Stimulated activated effector memory CD8-positive, alpha-beta T cell treated with anti-CD3 and anti-CD28 coated beads, Interleukin-12 subunit alpha, Interleukin-12 subunit beta, amount 100 ng/mL, for 72 hours (primary cell): ENCODE results near the gene ST3GAL3.
A peak's percentile ranks its signal among the peaks of the same experiment; 100 is the strongest.

Source experiments
- ATAC-seq: fragments of 150-1000 bp; cut with Tn5 transposase; 2 replicates; pipeline ENCODE4 v1.10.0; 2021
- DNase-seq, 2 donors: peaks; one replicate each; pipeline ENCODE4 v3.0.0; 2021 to 2022; ENCODE audit warnings: low spot score in 2 of 2
- H3K27ac Mint-ChIP-seq: one replicate; pipeline ENCODE4 v1.8.0; 2022; ENCODE audit warnings: mild to moderate bottlenecking, mixed read lengths
- H3K36me3 Mint-ChIP-seq: one replicate; pipeline ENCODE4 v1.8.0; 2022; ENCODE audit warnings: mild to moderate bottlenecking, mixed read lengths
- H3K4me1 Mint-ChIP-seq: one replicate; pipeline ENCODE4 v1.8.0; 2022; ENCODE audit warnings: mixed read lengths
- H3K4me3 Mint-ChIP-seq: one replicate; pipeline ENCODE4 v1.8.0; 2022; ENCODE audit warnings: mild to moderate bottlenecking, mixed read lengths
- H3K9me3 Mint-ChIP-seq: one replicate; pipeline ENCODE4 v1.8.0; 2022; ENCODE audit warnings: mixed read lengths

ST3GAL3 gene

DNA sequence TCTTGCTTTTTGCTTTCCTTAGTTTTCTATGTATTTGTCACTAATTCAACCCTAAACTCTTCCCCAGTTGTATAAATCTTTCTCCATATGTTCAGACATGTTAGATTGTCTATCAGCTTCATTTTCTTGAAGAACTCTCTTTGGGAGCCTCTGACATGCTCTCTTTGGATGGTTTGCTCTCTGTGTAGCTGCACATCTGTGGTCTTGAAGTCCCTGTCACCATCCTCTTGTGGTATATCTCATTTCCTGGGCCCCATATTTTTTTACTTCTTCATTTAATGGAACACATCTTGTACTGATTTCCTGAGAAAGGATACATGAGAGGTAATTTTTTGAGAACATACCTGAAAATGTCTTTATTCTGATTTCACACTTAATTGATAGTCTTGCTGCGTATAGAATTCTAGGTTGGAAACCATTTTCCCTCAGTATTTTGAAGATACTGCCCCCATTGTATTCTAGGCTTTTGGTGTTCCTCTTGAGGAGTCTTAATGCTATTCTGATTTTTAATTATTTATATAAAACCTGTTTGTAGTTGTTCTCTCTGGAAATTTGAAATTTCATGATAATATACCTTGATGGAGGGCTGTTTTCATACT is 72.6 kb downstream of the ST3GAL3 start:
- Mint-ChIP-seq H3K4me1 (peaks cover 18% of the 10 kb centered on the region), H3K27ac (no peak overlapping the region), H3K36me3 (no peaks in the 10 kb centered on the region), H3K9me3 (peaks cover 7% of the 10 kb centered on the region), H3K4me3 (no peak overlapping the region)
- peak; percentile 57 for ATAC-seq
- DNase-seq = no peak

- H3K36me3 Mint-ChIP-seq = no peaks in the 10 kb centered on the region
- no peak overlapping the region for H3K4me3 Mint-ChIP-seq
- DNase-seq = no peak
- H3K27ac Mint-ChIP-seq = no peak overlapping the region
- H3K9me3 Mint-ChIP-seq = peaks cover 7% of the 10 kb centered on the region
- peaks cover 18% of the 10 kb centered on the region for H3K4me1 Mint-ChIP-seq
- ATAC-seq = no peak
Observed at GRCh38 chr1:43781574-43781973, 74.2 kb downstream of the ST3GAL3 start.

DNA sequence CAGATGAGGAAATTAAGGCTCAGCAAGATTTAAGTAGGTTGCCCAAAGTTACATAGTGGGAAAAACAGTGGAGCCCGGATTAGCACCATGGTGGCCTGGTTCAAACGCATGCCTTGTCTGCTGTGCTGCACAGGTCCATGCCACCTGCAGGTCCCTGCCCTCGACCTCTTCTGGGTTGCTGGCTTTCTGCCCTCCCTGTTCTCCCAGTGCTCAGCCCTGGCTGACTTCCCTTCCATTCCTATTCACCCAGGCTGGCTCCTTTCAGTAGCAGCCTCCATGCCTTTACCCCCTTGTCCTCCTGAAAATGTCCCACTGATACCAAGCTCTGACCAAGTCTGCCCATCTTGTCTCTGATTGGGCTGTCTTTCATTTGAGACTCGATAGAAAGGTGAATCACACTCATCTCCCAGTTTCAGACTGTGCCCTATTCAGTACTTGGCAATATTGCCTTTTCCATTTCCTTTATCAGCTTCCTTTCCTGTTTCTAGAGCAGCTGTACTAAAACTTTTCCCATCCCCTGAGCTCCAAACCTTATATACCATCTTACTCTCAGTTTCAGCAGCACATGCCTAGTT is 75.8 kb downstream of the ST3GAL3 start:
- DNase-seq (no peak), ATAC-seq (no peak)
- H3K27ac Mint-ChIP-seq = peak overlapping the region; percentile 47
- no peaks in the 10 kb centered on the region for H3K36me3 Mint-ChIP-seq
- H3K4me3 Mint-ChIP-seq = no peak overlapping the region
- peaks cover 7% of the 10 kb centered on the region for H3K9me3 Mint-ChIP-seq
- peaks cover 18% of the 10 kb centered on the region for H3K4me1 Mint-ChIP-seq

- Mint-ChIP-seq H3K4me3 (no peak overlapping the region), H3K4me1 (peaks cover 18% of the 10 kb centered on the region), H3K27ac (peak overlapping the region; percentile 47), H3K36me3 (no peaks in the 10 kb centered on the region), H3K9me3 (peaks cover 7% of the 10 kb centered on the region)
- DNase-seq (no peak), ATAC-seq (no peak)
Observed at GRCh38 chr1:43783671-43784205, 76.4 kb downstream of the ST3GAL3 start.

DNA sequence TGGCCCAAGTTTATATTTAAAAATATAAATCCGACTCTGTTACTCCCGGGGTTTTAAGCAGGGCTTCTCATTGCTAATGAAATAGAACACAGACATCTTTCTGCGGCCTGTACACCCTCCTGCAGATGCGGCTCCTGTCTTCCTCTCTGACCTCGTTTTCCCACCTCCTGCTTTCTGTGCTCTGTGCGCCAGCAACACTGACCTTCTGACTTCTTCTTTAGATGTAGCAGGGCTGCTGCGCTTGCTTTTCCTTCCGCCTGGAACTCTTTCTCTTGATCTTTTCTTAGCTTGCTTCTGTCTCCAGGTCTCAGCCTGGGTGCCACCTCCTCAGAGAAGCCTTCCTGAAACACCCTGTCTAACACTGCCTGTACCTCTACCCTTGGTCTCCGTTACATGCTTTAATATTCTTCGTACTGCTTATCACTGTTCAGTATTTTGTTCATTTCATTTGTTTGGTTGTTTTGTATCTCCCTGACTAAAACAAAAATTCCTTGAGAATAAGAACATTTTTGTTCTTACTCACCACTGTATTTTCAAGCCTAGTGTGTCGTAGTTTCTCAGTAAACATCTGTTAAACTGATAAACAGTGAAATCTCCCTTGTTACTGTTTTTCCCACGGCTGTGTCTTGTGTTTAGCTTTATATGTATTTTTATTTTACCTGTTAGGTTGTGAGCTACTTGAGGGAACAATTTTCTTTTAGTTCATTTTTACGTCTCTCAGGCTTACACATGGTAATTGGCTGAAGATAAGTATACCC is 79.0 kb downstream of the ST3GAL3 start:
- no peak overlapping the region for H3K27ac Mint-ChIP-seq
- H3K36me3 Mint-ChIP-seq = no peaks in the 10 kb centered on the region
- peaks cover 10% of the 10 kb centered on the region for H3K4me1 Mint-ChIP-seq
- no peak overlapping the region for H3K4me3 Mint-ChIP-seq
- H3K9me3 Mint-ChIP-seq = no peaks in the 10 kb centered on the region
- no peak for DNase-seq
- ATAC-seq = no peak

DNA sequence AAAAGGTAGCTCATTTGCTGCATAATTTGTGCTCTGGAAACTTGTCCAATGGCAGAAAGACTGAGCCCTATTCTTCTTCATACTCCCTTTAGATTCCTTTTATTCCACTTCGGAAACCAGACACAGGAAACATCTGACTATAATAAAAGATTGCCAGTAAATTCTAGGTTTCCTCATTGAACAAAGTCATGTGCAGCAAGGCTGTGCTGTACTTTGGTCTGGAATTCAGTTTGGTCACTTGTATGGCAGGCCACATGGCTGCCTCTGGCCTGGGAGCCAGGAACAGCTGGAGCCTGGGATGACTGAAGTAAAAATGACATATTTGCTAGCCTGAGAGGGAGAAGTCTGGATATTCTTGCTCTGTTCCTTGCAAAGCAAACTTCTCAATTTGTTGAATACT is 79.6 kb downstream of the ST3GAL3 start:
- no peak for ATAC-seq

GRCh38 chr1:43789604-43790550 is 82.5 kb downstream of the ST3GAL3 start:
- Mint-ChIP-seq H3K9me3 (no peaks in the 10 kb centered on the region), H3K4me3 (no peak overlapping the region), H3K36me3 (peaks cover 6% of the 10 kb centered on the region), H3K27ac (no peak overlapping the region), H3K4me1 (no peaks in the 10 kb centered on the region)
- ATAC-seq = peak; percentile 55
- no peak for DNase-seq

More for the DNA sequence above, 79.6 kb downstream of the ST3GAL3 start:
- no peak for DNase-seq
- peaks cover 10% of the 10 kb centered on the region for H3K4me1 Mint-ChIP-seq
- H3K9me3 Mint-ChIP-seq = no peaks in the 10 kb centered on the region
- H3K4me3 Mint-ChIP-seq = no peak overlapping the region
- H3K27ac Mint-ChIP-seq = no peak overlapping the region
- H3K36me3 Mint-ChIP-seq = no peaks in the 10 kb centered on the region

GRCh38 chr1:43791243-43791642 is 83.9 kb downstream of the ST3GAL3 start:
- no peak for DNase-seq
- Mint-ChIP-seq H3K4me1 (no peaks in the 10 kb centered on the region), H3K27ac (no peak overlapping the region), H3K9me3 (no peaks in the 10 kb centered on the region), H3K36me3 (peaks cover 6% of the 10 kb centered on the region), H3K4me3 (no peak overlapping the region)
- ATAC-seq = no peak

GRCh38 chr1:43796111-43796581 is 88.8 kb downstream of the ST3GAL3 start:
- DNase-seq (no peak), ATAC-seq (no peak)
- Mint-ChIP-seq H3K4me3 (no peak overlapping the region), H3K27ac (no peak overlapping the region), H3K4me1 (peaks cover 10% of the 10 kb centered on the region), H3K9me3 (no peaks in the 10 kb centered on the region), H3K36me3 (peaks cover 6% of the 10 kb centered on the region)

DNA sequence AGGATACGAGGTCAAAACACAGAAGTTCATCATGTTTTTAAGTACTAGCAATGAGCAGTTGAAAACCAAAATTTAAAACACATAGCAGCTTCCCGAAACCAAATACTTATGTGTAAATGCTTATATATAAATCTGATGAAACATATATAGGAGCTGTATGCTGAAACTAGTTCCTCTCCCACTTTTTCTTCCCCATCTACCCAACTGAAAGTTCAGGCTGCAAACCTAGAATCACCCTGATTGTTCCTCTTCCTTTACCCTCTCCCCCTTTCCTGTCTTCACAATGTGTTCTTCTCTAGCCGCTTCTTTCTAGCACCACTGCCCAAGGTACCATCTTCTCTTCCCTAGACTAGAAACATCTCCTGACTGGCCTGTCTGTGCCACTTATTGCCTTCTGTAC is 90.6 kb downstream of the ST3GAL3 start:
- Mint-ChIP-seq H3K9me3 (no peaks in the 10 kb centered on the region), H3K4me3 (no peak overlapping the region), H3K4me1 (peaks cover 10% of the 10 kb centered on the region), H3K36me3 (peaks cover 6% of the 10 kb centered on the region), H3K27ac (no peak overlapping the region)
- DNase-seq (no peak), ATAC-seq (no peak)

DNA sequence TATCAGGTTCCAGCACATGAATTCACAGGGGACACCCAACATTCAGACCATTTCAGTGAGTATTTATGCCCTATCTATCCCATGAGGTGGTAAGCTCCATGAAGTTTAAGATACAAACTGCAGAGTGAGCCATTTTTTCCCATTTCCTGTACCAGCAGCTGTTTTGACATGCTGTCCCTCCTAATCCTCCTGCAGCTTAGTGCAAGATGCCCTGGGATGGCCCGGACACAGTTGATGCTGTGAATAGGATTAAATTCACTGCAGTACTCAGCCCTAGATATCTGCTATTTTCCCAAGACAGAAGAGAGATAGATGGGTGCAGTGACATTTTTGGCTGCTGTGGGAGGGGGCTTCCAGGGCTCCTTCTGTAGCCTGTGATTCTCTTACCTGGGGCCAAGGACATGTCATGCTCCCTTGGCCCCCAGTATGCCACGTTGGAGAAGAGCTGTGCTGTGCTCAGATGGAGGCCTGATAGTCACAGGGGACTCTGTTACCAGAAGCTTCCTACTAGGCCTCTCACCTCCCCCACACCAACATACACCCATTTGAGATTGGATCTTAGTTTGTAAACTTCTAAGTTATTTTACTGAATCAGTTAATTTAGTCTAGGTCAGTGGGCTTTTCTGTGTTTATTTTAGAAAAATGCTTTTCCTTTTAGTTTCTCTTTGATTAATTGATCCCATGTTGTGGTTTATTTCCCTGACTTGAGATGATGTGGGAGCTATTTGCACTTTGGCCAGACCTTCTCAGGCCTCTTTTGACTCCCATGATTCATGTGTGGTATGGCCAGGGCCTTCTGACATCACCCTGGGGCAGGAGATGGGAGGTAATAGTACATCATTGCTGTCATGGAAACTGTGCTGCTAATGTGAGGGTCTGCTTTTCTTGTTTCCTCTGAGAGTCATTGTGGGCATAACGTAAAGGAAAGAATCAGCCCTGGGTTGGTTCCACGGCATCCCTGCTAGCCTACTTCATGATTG is 92.6 kb downstream of the ST3GAL3 start:
- ATAC-seq (peak; percentile 62), DNase-seq (no peak)
- Mint-ChIP-seq H3K36me3 (no peaks in the 10 kb centered on the region), H3K27ac (peak overlapping the region; percentile 64), H3K4me1 (peaks cover 10% of the 10 kb centered on the region), H3K9me3 (no peaks in the 10 kb centered on the region), H3K4me3 (no peak overlapping the region)

DNA sequence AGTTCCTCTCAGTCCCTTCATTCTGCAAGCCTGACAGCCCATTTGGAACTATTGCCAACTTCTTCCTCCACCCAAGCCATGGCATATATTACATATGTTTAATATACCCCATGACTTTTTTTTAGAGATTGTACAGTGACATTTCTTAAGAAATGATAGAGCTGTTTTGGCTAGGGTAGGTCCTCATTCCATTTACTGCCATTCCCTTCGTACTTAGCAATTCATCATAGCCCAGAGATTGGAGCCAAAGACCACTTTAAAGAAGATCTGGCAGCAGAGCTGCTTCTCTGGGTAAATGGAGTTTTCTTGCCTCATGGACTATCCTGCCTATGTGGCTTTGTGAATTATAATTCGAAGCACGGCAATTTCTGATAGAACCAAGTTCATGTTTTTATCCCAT is 93.4 kb downstream of the ST3GAL3 start:
- DNase-seq = no peak
- ATAC-seq = no peak
- peaks cover 10% of the 10 kb centered on the region for H3K4me1 Mint-ChIP-seq
- no peak overlapping the region for H3K4me3 Mint-ChIP-seq
- no peaks in the 10 kb centered on the region for H3K9me3 Mint-ChIP-seq
- no peaks in the 10 kb centered on the region for H3K36me3 Mint-ChIP-seq
- H3K27ac Mint-ChIP-seq = no peak overlapping the region

DNA sequence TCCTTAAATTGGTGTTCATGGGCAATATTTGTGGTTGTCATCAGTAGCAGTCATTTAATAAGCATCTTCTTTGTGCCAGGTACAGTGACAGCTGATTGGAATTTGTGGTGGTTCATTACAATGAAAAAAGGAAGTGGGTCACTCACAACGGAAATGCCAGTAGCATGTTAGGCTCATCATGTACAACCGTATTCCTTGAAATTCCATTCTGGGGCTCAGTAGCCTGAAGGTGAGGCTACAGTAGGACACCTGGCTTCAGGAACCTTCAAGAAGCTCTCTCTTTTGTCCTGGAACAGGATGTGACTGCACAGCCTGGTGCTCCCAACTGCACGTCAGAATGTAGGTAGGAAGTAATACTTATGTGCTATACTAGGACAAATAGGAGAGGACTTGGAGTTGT is 93.9 kb downstream of the ST3GAL3 start:
- Mint-ChIP-seq H3K9me3 (no peaks in the 10 kb centered on the region), H3K4me1 (peaks cover 10% of the 10 kb centered on the region), H3K4me3 (no peak overlapping the region), H3K27ac (no peak overlapping the region), H3K36me3 (no peaks in the 10 kb centered on the region)
- DNase-seq = no peak
- no peak for ATAC-seq

GRCh38 chr1:43802356-43802980 is 95.1 kb downstream of the ST3GAL3 start:
- H3K9me3 Mint-ChIP-seq = peaks cover 1% of the 10 kb centered on the region
- H3K36me3 Mint-ChIP-seq = no peaks in the 10 kb centered on the region
- no peak overlapping the region for H3K4me3 Mint-ChIP-seq
- H3K27ac Mint-ChIP-seq = no peak overlapping the region
- no peak for ATAC-seq
- no peak for DNase-seq
- peaks cover 10% of the 10 kb centered on the region for H3K4me1 Mint-ChIP-seq
